ENCODE data around the gene GFRAL. TPM values are rescaled to one million over a fixed set of nuclear protein-coding genes. Genes with fewer than 3 reads are reported as not detected.

The GFRAL gene
- total RNA-seq, 1 experiment from 2014 or later: not detected

DNA sequence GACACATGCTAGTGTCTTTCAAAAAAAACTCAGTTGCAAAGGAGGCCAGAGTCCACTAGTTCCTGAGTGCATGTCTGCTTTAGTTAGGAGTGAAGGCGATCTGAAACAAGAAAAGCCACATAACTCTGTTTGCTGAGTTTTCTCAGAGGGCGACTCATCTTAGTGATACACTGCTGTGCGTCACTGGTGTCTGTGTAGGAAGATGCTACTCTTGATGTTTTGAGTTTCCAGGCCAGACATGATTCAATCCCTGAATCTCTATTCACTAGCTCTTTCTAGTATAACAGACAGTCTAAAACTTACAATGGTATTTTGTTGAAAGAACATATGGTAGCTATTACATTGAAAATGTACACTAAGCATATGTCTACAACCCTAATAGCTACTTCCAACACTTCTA is 60.9 kb downstream of the GFRAL start:
- no peaks in the 10 kb centered on the region for H4K20me1 ChIP-seq (ENCODE audit: insufficient read depth)
- ChIA-PET RAD21 (ENCODE audit: low non-redundant PET in 1 of 2, low total read pairs in 2 of 2, uncharacterized antibody in 2 of 2, unreplicated experiment in 2 of 2) (no interaction called here), POLR2A (no interaction called here), CTCF (no interaction called here)
- intact Hi-C loops (cut with micrococcal nuclease): no loop called here
- H3K27me3 ChIP-seq (ENCODE audit: insufficient read depth, low read length): peaks cover 37% of the 10 kb centered on the region
- H3K36me3 ChIP-seq (ENCODE audit: control insufficient read depth in 1 of 2, insufficient read depth in 2 of 2, low read length in 2 of 2): no peaks in the 10 kb centered on the region
- DNase-seq (ENCODE audit: low read depth, low spot score): no peak
- no peak for ATAC-seq
- H3K9me2 ChIP-seq (ENCODE audit: insufficient read depth): no peaks in the 10 kb centered on the region
- H2AFZ ChIP-seq (ENCODE audit: low read depth, low read length, poor library complexity, severe bottlenecking): no peak overlapping the region
- no peak overlapping the region for H3K27ac ChIP-seq (ENCODE audit: low read depth, low read length)
- TF ChIP-seq, protein P1, sequence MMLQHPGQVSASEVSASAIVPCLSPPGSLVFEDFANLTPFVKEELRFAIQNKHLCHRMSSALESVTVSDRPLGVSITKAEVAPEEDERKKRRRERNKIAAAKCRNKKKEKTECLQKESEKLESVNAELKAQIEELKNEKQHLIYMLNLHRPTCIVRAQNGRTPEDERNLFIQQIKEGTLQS (IDR thresholded peaks at IDR 0.05): no peak
- no peak for TF ChIP-seq CEBPB (IDR thresholded peaks at IDR 0.05; ENCODE audit: low read depth)
- no peaks in the 10 kb centered on the region for H3K9me3 ChIP-seq (ENCODE audit: control insufficient read depth in 1 of 2, insufficient read depth in 1 of 2, low read depth in 1 of 2, low read length in 2 of 2)
- H3K79me2 ChIP-seq (ENCODE audit: insufficient read depth, low read length): no peaks in the 10 kb centered on the region
- no peak overlapping the region for H3K4me2 ChIP-seq (ENCODE audit: low read length)
- H3K4me3 ChIP-seq (replicated peaks in 1 of 2; ENCODE audit: low read depth in 1 of 2, low read length in 2 of 2): no peak overlapping the region
- H3K4me1 ChIP-seq (ENCODE audit: control insufficient read depth in 1 of 2, insufficient read depth in 2 of 2, low read length in 2 of 2): no peaks in the 10 kb centered on the region
- BruUV-seq (replicated peaks): no TSS peak
- H3K9ac ChIP-seq (ENCODE audit: low read length): no peak overlapping the region

DNA sequence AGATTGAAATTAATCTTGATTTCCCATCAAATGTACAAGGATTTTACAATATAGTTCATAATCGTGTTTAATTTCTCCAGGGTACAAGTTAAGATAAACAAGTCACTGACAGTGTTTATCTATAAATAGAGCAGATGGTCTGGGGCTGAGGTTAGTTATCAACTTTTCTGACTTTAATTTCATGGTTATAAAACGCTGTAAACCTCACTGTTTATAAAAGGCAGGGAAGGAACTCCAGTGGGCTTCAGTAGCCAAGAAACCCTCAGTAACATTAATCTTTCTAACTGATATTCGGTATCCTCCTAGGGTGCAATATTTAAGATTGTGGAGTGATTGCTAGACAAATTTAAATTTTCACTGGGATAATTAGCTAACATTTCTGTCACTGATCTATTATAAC is 68.6 kb downstream of the GFRAL start:
- CTCF ChIA-PET: no interaction called here
- no peaks in the 10 kb centered on the region for H3K9me3 ChIP-seq (ENCODE audit: control insufficient read depth in 1 of 2, insufficient read depth in 1 of 2, low read depth in 1 of 2, low read length in 2 of 2)
- BruUV-seq (replicated peaks): no TSS peak
- no peaks in the 10 kb centered on the region for H4K20me1 ChIP-seq (ENCODE audit: insufficient read depth)
- ATAC-seq: no peak
- RAD21 ChIA-PET (ENCODE audit: low non-redundant PET in 1 of 2, low total read pairs in 2 of 2, uncharacterized antibody in 2 of 2, unreplicated experiment in 2 of 2): no interaction called here
- POLR2A ChIA-PET: no interaction called here
- H3K4me2 ChIP-seq (ENCODE audit: low read length): no peak overlapping the region
- intact Hi-C loops (cut with micrococcal nuclease): no loop called here
- no peaks in the 10 kb centered on the region for H3K79me2 ChIP-seq (ENCODE audit: insufficient read depth, low read length)
- H3K4me1 ChIP-seq (ENCODE audit: control insufficient read depth in 1 of 2, insufficient read depth in 2 of 2, low read length in 2 of 2): no peaks in the 10 kb centered on the region
- no peak overlapping the region for H2AFZ ChIP-seq (ENCODE audit: low read depth, low read length, poor library complexity, severe bottlenecking)
- no peak for TF ChIP-seq POLR2AphosphoS5 (IDR thresholded peaks at IDR 0.05; ENCODE audit: low read depth, low read length)
- no peak for TF ChIP-seq TCF7L2 (IDR thresholded peaks at IDR 0.05; ENCODE audit: borderline replicate concordance, extremely low read depth, insufficient read depth, insufficient read length)
- no peak for TF ChIP-seq SRF (IDR thresholded peaks at IDR 0.05; ENCODE audit: low read depth)
- no peak for TF ChIP-seq RAD21 (IDR thresholded peaks at IDR 0.05; ENCODE audit: low read depth)
- TF ChIP-seq EZH2phosphoT487 (IDR thresholded peaks at IDR 0.05; ENCODE audit: borderline replicate concordance): no peak
- no peak for TF ChIP-seq EZH2 (IDR thresholded peaks at IDR 0.05)
- no peak for DNase-seq (ENCODE audit: low read depth, low spot score)
- H3K27ac ChIP-seq (ENCODE audit: low read depth, low read length): no peak overlapping the region
- no peak overlapping the region for H3K4me3 ChIP-seq (replicated peaks in 1 of 2; ENCODE audit: low read depth in 1 of 2, low read length in 2 of 2)
- H3K36me3 ChIP-seq (ENCODE audit: control insufficient read depth in 1 of 2, insufficient read depth in 2 of 2, low read length in 2 of 2): no peaks in the 10 kb centered on the region
- H3K9me2 ChIP-seq (ENCODE audit: insufficient read depth): no peaks in the 10 kb centered on the region
- no peak overlapping the region for H3K9ac ChIP-seq (ENCODE audit: low read length)
- peaks cover 40% of the 10 kb centered on the region for H3K27me3 ChIP-seq (ENCODE audit: insufficient read depth, low read length)

Data from HCT116 (cell line).